GM13976 (cell line): ENCODE measurements around the gene MARCO.

Source experiments
- DNase-seq: peaks from one replicate; pipeline ENCODE4 v3.0.0; 2012; ENCODE audit warnings: low spot score
- CTCF ChIP-seq: IDR thresholded peaks from 2 replicates; pipeline ENCODE4 v1.5.1; 2012; ENCODE audit warnings: borderline replicate concordance, mild to moderate bottlenecking; ENCODE audit not compliant: insufficient read depth; ENCODE audit errors: extremely low read depth, missing control alignments, control extremely low read depth
- in situ Hi-C: fragments of 300-500 bp; cut with MboI; formaldehyde crosslinking; loops from one replicate; pipeline ENCODE4 v1.12.0; 2022; ENCODE audit warnings: low sequenced_read_pairs, mixed read lengths, inconsistent platforms; ENCODE audit not compliant: unreplicated experiment

The MARCO gene

GRCh38 chr2:118973542-118973951, 31.6 kb downstream of the MARCO start:
- TF ChIP-seq CTCF = no peak
- in situ Hi-C loops = no loop called here
- DNase-seq = no peak

- no peak for DNase-seq
- TF ChIP-seq CTCF = no peak
- in situ Hi-C loops = no loop called here
Observed at GRCh38 chr2:118974103-118974993, 32.4 kb downstream of the MARCO start.

- no peak for DNase-seq
- in situ Hi-C loops = no loop called here
- no peak for TF ChIP-seq CTCF
Observed at GRCh38 chr2:118975133-118975532, 33.1 kb downstream of the MARCO start.

GRCh38 chr2:118978064-118978463, 36.1 kb downstream of the MARCO start:
- DNase-seq = no peak
- in situ Hi-C loops = no loop called here
- TF ChIP-seq CTCF = no peak

- in situ Hi-C loops = no loop called here
- no peak for TF ChIP-seq CTCF
- DNase-seq = no peak
Observed at GRCh38 chr2:118979152-118979861, 37.3 kb downstream of the MARCO start.

GRCh38 chr2:118980022-118980421, 38.0 kb downstream of the MARCO start:
- TF ChIP-seq CTCF = no peak
- in situ Hi-C loops = no loop called here
- DNase-seq = no peak
